ENCODE measurements around the gene TRERF1.

- TF ChIP-seq POLR2AphosphoS5 (IDR thresholded peaks at IDR 0.05; ENCODE audit: borderline replicate concordance, low read depth, low read length) (no peak), EZH2 (IDR thresholded peaks at IDR 0.05) (no peak), FOXP2 (optimal IDR thresholded peaks at IDR 0.05; ENCODE audit: control extremely low read depth, extremely low read length, insufficient read depth) (no peak)
Observed at GRCh38 chr6:42236030-42236429, 215.7 kb downstream of the TRERF1 start.

Measured in SK-N-MC (cell line).